GM18861 (cell line): Measurements from ENCODE around the gene SUOX.
"Not testable (repeated sequence)": the region's sequence is repeated elsewhere in the genome, so short reads cannot be mapped to it uniquely, and the experiment has no call there.

Experiments
- ATAC-seq: cut with Tn5 transposase; IDR thresholded peaks from one replicate; pipeline ENCODE4 v1.9.1; 2021; ENCODE audit not compliant: unreplicated experiment

Gene SUOX

GRCh38 chr12:56017181-56017580 lies 20.1 kb downstream of the SUOX start:
- ATAC-seq: no peak

GRCh38 chr12:56018356-56018755 lies 21.3 kb downstream of the SUOX start:
- no peak for ATAC-seq

GRCh38 chr12:56020423-56021184 lies 23.5 kb downstream of the SUOX start, which contains the start of gene IKZF4:
IKZF4 (plus strand) TSS chr12:56021043; CDS start chr12:56021494, 451 bp downstream.
- ATAC-seq: no peak

- no peak for ATAC-seq
Measured at GRCh38 chr12:56021889-56022497, 24.9 kb downstream of the SUOX start.

- ATAC-seq: no peak
Measured at GRCh38 chr12:56028511-56029165, 31.6 kb downstream of the SUOX start.

- ATAC-seq: no peak
Measured at GRCh38 chr12:56029166-56029519, 32.1 kb downstream of the SUOX start.

- ATAC-seq: no peak
Measured at GRCh38 chr12:56029666-56030293, 32.7 kb downstream of the SUOX start.

GRCh38 chr12:56031987-56032386 lies 34.9 kb downstream of the SUOX start:
- no peak for ATAC-seq

- ATAC-seq: no peak
Measured at GRCh38 chr12:56034586-56035332, 37.7 kb downstream of the SUOX start.

- no peak for ATAC-seq
Measured at GRCh38 chr12:56037161-56037560, 40.1 kb downstream of the SUOX start.

GRCh38 chr12:56038022-56038655 lies 41.1 kb downstream of the SUOX start:
- ATAC-seq: no peak

GRCh38 chr12:56040151-56040550 lies 43.1 kb downstream of the SUOX start:
- no peak for ATAC-seq

GRCh38 chr12:56040963-56041551 lies 44.0 kb downstream of the SUOX start:
- no peak for ATAC-seq

- peak; percentile 87 for ATAC-seq
Measured at GRCh38 chr12:56041552-56042429, 44.7 kb downstream of the SUOX start, which contains the start of gene RPS26. RPS26 (plus strand) TSS chr12:56041918; CDS start chr12:56042167, 249 bp downstream.

- ATAC-seq: not testable (repeated sequence)
Measured at GRCh38 chr12:56042430-56042813, 45.3 kb downstream of the SUOX start.

- ATAC-seq: no peak
Measured at GRCh38 chr12:56042843-56043242, 45.8 kb downstream of the SUOX start.

- ATAC-seq: no peak
Measured at GRCh38 chr12:56046027-56046780, 49.1 kb downstream of the SUOX start.

- ATAC-seq: no peak
Measured at GRCh38 chr12:56053407-56053893, 56.4 kb downstream of the SUOX start.
